ENCODE measurements around the gene DHRS12.
"Not testable (repeated sequence)": the region's sequence is repeated elsewhere in the genome, so short reads cannot be mapped to it uniquely, and the experiment has no call there.

Gene DHRS12

GRCh38 chr13:51827254-51827653 is 23.3 kb upstream of the DHRS12 start:
- DNase-seq (ENCODE audit: low read depth in 3 of 3), result no peak

- DNase-seq (ENCODE audit: low read depth in 3 of 3), result no peak
These were observed 22.6 kb upstream of the DHRS12 start for GRCh38 chr13:51826606-51827005.

GRCh38 chr13:51825681-51826254 is 21.8 kb upstream of the DHRS12 start:
- DNase-seq (ENCODE audit: low read depth in 3 of 3), result no peak

- DNase-seq (ENCODE audit: low read depth in 3 of 3), result no peak
These were observed 21.2 kb upstream of the DHRS12 start for GRCh38 chr13:51825165-51825592.

- not testable (repeated sequence) for DNase-seq (ENCODE audit: low read depth in 3 of 3)
These were observed 20.7 kb upstream of the DHRS12 start for GRCh38 chr13:51824712-51825111.

- no peak for DNase-seq (ENCODE audit: low read depth in 3 of 3)
These were observed 19.9 kb upstream of the DHRS12 start for GRCh38 chr13:51823863-51824262.

- DNase-seq (ENCODE audit: low read depth in 3 of 3), result no peak
These were observed 19.4 kb upstream of the DHRS12 start for GRCh38 chr13:51823359-51823758.

GRCh38 chr13:51822106-51822815 is 18.3 kb upstream of the DHRS12 start:
- no peak for DNase-seq (ENCODE audit: low read depth in 3 of 3)

GRCh38 chr13:51821606-51822005 is 17.6 kb upstream of the DHRS12 start:
- DNase-seq (ENCODE audit: low read depth in 3 of 3), result no peak

GRCh38 chr13:51820016-51820597 is 16.1 kb upstream of the DHRS12 start:
- DNase-seq (ENCODE audit: low read depth in 3 of 3), result no peak

GRCh38 chr13:51819544-51819943 is 15.6 kb upstream of the DHRS12 start:
- DNase-seq (ENCODE audit: low read depth in 3 of 3), result no peak

GRCh38 chr13:51818781-51819511 is 15.0 kb upstream of the DHRS12 start:
- DNase-seq (ENCODE audit: low read depth in 3 of 3), result peak in 2 of 3 experiments; percentile 58 to 60

GRCh38 chr13:51818276-51818675 is 14.3 kb upstream of the DHRS12 start:
- DNase-seq (ENCODE audit: low read depth in 3 of 3), result no peak

- DNase-seq (ENCODE audit: low read depth in 3 of 3), result no peak
These were observed 13.8 kb upstream of the DHRS12 start for GRCh38 chr13:51817717-51818116.

- DNase-seq (ENCODE audit: low read depth in 3 of 3), result no peak
These were observed 12.8 kb upstream of the DHRS12 start for GRCh38 chr13:51816604-51817249.

GRCh38 chr13:51815848-51816247 is 11.9 kb upstream of the DHRS12 start:
- DNase-seq (ENCODE audit: low read depth in 3 of 3), result no peak

GRCh38 chr13:51814825-51815650 is 11.1 kb upstream of the DHRS12 start:
- peak in 2 of 3 experiments; percentile 63 to 68 for DNase-seq (ENCODE audit: low read depth in 3 of 3)

- DNase-seq (ENCODE audit: low read depth in 3 of 3), result no peak
These were observed 10.1 kb upstream of the DHRS12 start for GRCh38 chr13:51814071-51814470.

GRCh38 chr13:51811920-51812451 is 8.0 kb upstream of the DHRS12 start:
- no peak for DNase-seq (ENCODE audit: low read depth in 3 of 3)

- no peak for DNase-seq (ENCODE audit: low read depth in 3 of 3)
These were observed 7.1 kb upstream of the DHRS12 start for GRCh38 chr13:51811046-51811445.

- no peak for DNase-seq (ENCODE audit: low read depth in 3 of 3)
These were observed 4.8 kb upstream of the DHRS12 start for GRCh38 chr13:51808811-51809210.

Data from stimulated activated CD4-positive, alpha-beta T cell treated with anti-CD3 and anti-CD28 coated beads, TNF-alpha, amount 100 ng/mL, for 24 hours (primary cell).